HepG2 (cell line): ENCODE measurements around the gene KLC4. TPM values are rescaled to one million over a fixed set of nuclear protein-coding genes. Genes with fewer than 3 reads are reported as not detected.

Source experiments
- AGO2 ChIP-seq: fragments of 200-400 bp; formaldehyde crosslinking; optimal IDR thresholded peaks from 2 replicates; pipeline ENCODE3; 2017; ENCODE audit warnings: mild to moderate bottlenecking, low read depth, low read length, moderate library complexity
- CC2D1A ChIP-seq: sonication (generic); formaldehyde crosslinking; IDR thresholded peaks from 2 replicates; pipeline ENCODE4 v1.8.1; 2023; ENCODE audit warnings: mild to moderate bottlenecking, missing genetic modification reagents
- ETV6 ChIP-seq: sonication (generic); formaldehyde crosslinking; conservative IDR thresholded peaks from 2 replicates; pipeline ENCODE4 v1.4.0; 2020; ENCODE audit warnings: missing genetic modification reagents
- HOXA5 ChIP-seq: sonication (generic); formaldehyde crosslinking; IDR thresholded peaks from 2 replicates; pipeline ENCODE4 v1.4.0; 2020; ENCODE audit warnings: missing genetic modification reagents
- NCOR1 ChIP-seq: fragments of 200-600 bp; sonication (generic); IDR thresholded peaks from 2 replicates; pipeline ENCODE4 v1.7.0; 2017; ENCODE audit warnings: antibody characterized with exemption, low read length, borderline replicate concordance
- NFYC ChIP-seq: IDR thresholded peaks from 2 replicates; pipeline ENCODE4 v1.6.1; 2016; ENCODE audit warnings: missing genetic modification reagents, missing compliant biosample characterization
- NR1H2 ChIP-seq: sonication (generic); formaldehyde crosslinking; IDR thresholded peaks from 2 replicates; pipeline ENCODE4 v1.8.1; 2022; ENCODE audit warnings: low read depth, missing genetic modification reagents, borderline replicate concordance
- PHF8 ChIP-seq: sonication (generic); formaldehyde crosslinking; IDR thresholded peaks from 2 replicates; pipeline ENCODE4 v1.5.0; 2020; ENCODE audit warnings: missing genetic modification reagents
- RBAK ChIP-seq: sonication (generic); formaldehyde crosslinking; IDR thresholded peaks from 2 replicates; pipeline ENCODE4 v1.5.1; 2020; ENCODE audit warnings: mild to moderate bottlenecking, missing genetic modification reagents
- ZBTB14 ChIP-seq: sonication (generic); formaldehyde crosslinking; IDR thresholded peaks from 2 replicates; pipeline ENCODE4 v1.4.0; 2020; ENCODE audit warnings: missing genetic modification reagents
- ZNF343 ChIP-seq: sonication (generic); formaldehyde crosslinking; IDR thresholded peaks from 2 replicates; pipeline ENCODE4 v1.4.0; 2020; ENCODE audit warnings: mild to moderate bottlenecking, missing genetic modification reagents
- ZNF367 ChIP-seq: sonication (generic); formaldehyde crosslinking; IDR thresholded peaks from 2 replicates; pipeline ENCODE4 v1.4.0; 2020; ENCODE audit warnings: missing genetic modification reagents, borderline replicate concordance
- ZNF564 ChIP-seq: sonication (generic); formaldehyde crosslinking; IDR thresholded peaks from 2 replicates; pipeline ENCODE4 v1.8.1; 2023; ENCODE audit warnings: mild to moderate bottlenecking, missing genetic modification reagents
- ZNF574 ChIP-seq: sonication (generic); formaldehyde crosslinking; IDR thresholded peaks from 2 replicates; pipeline ENCODE4 v1.4.0; 2020; ENCODE audit warnings: missing genetic modification reagents
- ZNF773 ChIP-seq: sonication (generic); formaldehyde crosslinking; IDR thresholded peaks from 2 replicates; pipeline ENCODE4 v1.4.0; 2020; ENCODE audit warnings: missing genetic modification reagents, borderline replicate concordance
- polyA plus RNA-seq, 8 experiments: library from polyadenylated mRNA; depleted of rRNA in 3 of 8; stranded (reverse) in 7 of 8; unstranded in 1 of 8; fragments of >200 nt; fragmentation: Illumina TruSeq in 4 of 8; extraction: Trizol in 4 of 8; gene quantifications; 2 replicates each; pipeline versions ENCODE4 v1.2.1 to v1.2.3, GENCODE V29; 2011 to 2016; ENCODE audit warnings: low read depth in 4 of 8, missing spikeins in 1 of 8, mixed read lengths in 1 of 8; ENCODE audit not compliant: insufficient read depth in 1 of 8
- total RNA-seq, 5 experiments: library from RNA; depleted of rRNA; stranded (reverse); fragments of >200 nt; fragmentation: Illumina TruSeq; extraction: Trizol; gene quantifications; 2 replicates each; pipeline ENCODE4 v1.2.3, GENCODE V29; 2016; ENCODE audit warnings: low read depth in 1 of 5
- TF ChIP-seq, protein P1 (sequence below): IDR thresholded peaks from 2 replicates; pipeline ENCODE4 v1.6.1; 2016; ENCODE audit warnings: missing genetic modification reagents, missing compliant biosample characterization

The KLC4 gene
- total and polyA plus RNA-seq, 2 of the 13 experiments (the other 11 are each of a cell fraction or from before 2014, with no cell fraction given), result 45.4 to 70.4 TPM

- no peak; the same call in 1 of the 2 replicates for TF ChIP-seq NR1H2 (CRISPR knock-in tag)
- 0 out of 2 replicates have a peak, but pooled peaks have one; percentile 15 for TF ChIP-seq NFYC
- TF ChIP-seq HOXA5 (CRISPR knock-in tag), result no peak; the same call in 1 of the 2 replicates
- TF ChIP-seq, protein P1, sequence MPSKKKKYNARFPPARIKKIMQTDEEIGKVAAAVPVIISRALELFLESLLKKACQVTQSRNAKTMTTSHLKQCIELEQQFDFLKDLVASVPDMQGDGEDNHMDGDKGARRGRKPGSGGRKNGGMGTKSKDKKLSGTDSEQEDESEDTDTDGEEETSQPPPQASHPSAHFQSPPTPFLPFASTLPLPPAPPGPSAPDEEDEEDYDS (CRISPR knock-in tag), result peak; percentile 75
- peak; percentile 55; the same call in 1 of the 2 replicates for TF ChIP-seq PHF8 (CRISPR knock-in tag)
- peak; percentile 72; the same call in 1 of the 2 replicates for TF ChIP-seq RBAK
- no peak for TF ChIP-seq CC2D1A (CRISPR knock-in tag)
- TF ChIP-seq ZBTB14, result no peak
- peak; percentile 35; the same call in 1 of the 2 replicates for TF ChIP-seq ZNF564
- peak; percentile 72; the same call in 1 of the 2 replicates for TF ChIP-seq NCOR1
- TF ChIP-seq ETV6 (CRISPR knock-in tag), result no peak
- TF ChIP-seq ZNF343, result peak; percentile 74; the same call in 1 of the 2 replicates
- peak; percentile 19 for TF ChIP-seq AGO2
- peak; percentile 1 for TF ChIP-seq ZNF574 (CRISPR knock-in tag)
- no peak for TF ChIP-seq ZNF773 (CRISPR knock-in tag)
- no peak for TF ChIP-seq ZNF367 (CRISPR knock-in tag)
Measured at GRCh38 chr6:43060034-43060754, 763 bp downstream of the KLC4 start (continued).
